H1 (cell line): ENCODE measurements around the gene LRRK1. TPM values are rescaled to one million over a fixed set of nuclear protein-coding genes. Genes with fewer than 3 reads are reported as not detected.

ENCODE experiments used
- CTCF ChIA-PET: fragments of 300-600 bp; sonication (Branson Sonifier 250); formaldehyde crosslinking; loops from one replicate; lab custom pipeline; 2021; ENCODE audit not compliant: partially characterized antibody; lab: Charles Lee
- POLR2A ChIA-PET: fragments of 300-600 bp; sonication (Branson Sonifier 250); formaldehyde crosslinking; loops from one replicate; lab custom pipeline; 2021; ENCODE audit warnings: inconsistent platforms; ENCODE audit not compliant: partially characterized antibody; lab: Charles Lee
- DNase-seq, 2 experiments: peaks; one replicate each; pipeline versions ENCODE4 v3.0.0 to v3.0.0-alpha.2; 2010 to 2022; ENCODE audit warnings: low spot score in 2 of 2, low read depth in 1 of 2, mixed read lengths in 1 of 2
- FAIRE-seq: peaks from 2 replicates; lab custom pipeline; 2011; peaks lifted over from hg19 to GRCh38; lab: Jason Lieb, UNC
- H2AFZ ChIP-seq: 2 replicates; pipeline ENCODE4 v1.8.1; 2012; ENCODE audit warnings: low read length, inconsistent platforms
- H2AK5ac ChIP-seq: 2 replicates; pipeline ENCODE4 v1.6.1; 2013; ENCODE audit warnings: low read depth, low read length
- H2BK120ac ChIP-seq: replicated peaks from 2 replicates; pipeline ENCODE3; 2013; ENCODE audit warnings: low read depth, low read length, inconsistent platforms
- H2BK12ac ChIP-seq: 2 replicates; pipeline ENCODE4 v1.6.1; 2013; ENCODE audit warnings: low read depth, low read length
- H2BK15ac ChIP-seq: 2 replicates; pipeline ENCODE4 v1.6.1; 2013; ENCODE audit warnings: low read length
- H2BK20ac ChIP-seq: 2 replicates; pipeline ENCODE4 v1.6.1; 2013; ENCODE audit warnings: low read length
- H2BK5ac ChIP-seq: 2 replicates; pipeline ENCODE4 v1.6.1; 2013; ENCODE audit warnings: low read depth, low read length
- H3K14ac ChIP-seq: 2 replicates; pipeline ENCODE4 v1.6.1; 2013; ENCODE audit warnings: inconsistent platforms; ENCODE audit not compliant: insufficient read length
- H3K18ac ChIP-seq: 2 replicates; pipeline ENCODE4 v1.6.1; 2013; ENCODE audit warnings: low read length; ENCODE audit errors: extremely low read depth
- H3K23ac ChIP-seq: 2 replicates; pipeline ENCODE4 v1.6.1; 2013; ENCODE audit warnings: inconsistent platforms; ENCODE audit not compliant: insufficient read length
- H3K23me2 ChIP-seq: 2 replicates; pipeline ENCODE4 v1.6.1; 2013; ENCODE audit warnings: low read depth, low read length
- H3K27ac ChIP-seq: 2 replicates; pipeline ENCODE4 v1.6.1; 2011; ENCODE audit warnings: low read depth, low read length, inconsistent platforms
- H3K27me3 ChIP-seq, 4 experiments: replicated peaks in 1 of 4; 1 replicate in 1 of 4; 2 replicates in 3 of 4; pipeline versions ENCODE4 v1.6.1 to v1.8.1; 2011 to 2013; ENCODE audit warnings: low read length in 3 of 4, mild to moderate bottlenecking in 3 of 4, inconsistent platforms in 2 of 4, mixed read lengths in 2 of 4, moderate library complexity in 1 of 4; ENCODE audit not compliant: control insufficient read depth in 3 of 4, insufficient read depth in 3 of 4; ENCODE audit errors: extremely low read depth in 1 of 4
- H3K36me3 ChIP-seq, 4 experiments: 2 replicates each; pipeline versions ENCODE4 v1.6.1 to v1.8.1; 2011 to 2013; ENCODE audit warnings: mild to moderate bottlenecking in 4 of 4, low read length in 3 of 4, moderate library complexity in 2 of 4, control low read depth in 1 of 4, inconsistent platforms in 1 of 4; ENCODE audit not compliant: insufficient read depth in 4 of 4, control insufficient read depth in 2 of 4
- H3K4ac ChIP-seq: replicated peaks from 2 replicates; pipeline ENCODE3; 2013; ENCODE audit warnings: low read length, low read depth, mixed read lengths, inconsistent platforms; ENCODE audit not compliant: insufficient read length
- H3K4me1 ChIP-seq, 4 experiments: replicated peaks in 1 of 4; 1 replicate in 1 of 4; 2 replicates in 3 of 4; pipeline versions ENCODE4 v1.6.1 to v1.8.1; 2011 to 2013; ENCODE audit warnings: low read length in 3 of 4, inconsistent platforms in 2 of 4, mixed read lengths in 1 of 4; ENCODE audit not compliant: insufficient read depth in 4 of 4, control insufficient read depth in 3 of 4
- H3K4me2 ChIP-seq, 2 experiments: 2 replicates each; pipeline versions ENCODE4 v1.6.1 to v1.8.1; 2011 to 2013; ENCODE audit warnings: low read depth in 2 of 2, low read length in 2 of 2, control low read depth in 1 of 2, inconsistent platforms in 1 of 2, mild to moderate bottlenecking in 1 of 2; ENCODE audit not compliant: insufficient read depth in 1 of 2
- H3K4me3 ChIP-seq, 4 experiments: fragments of 200-600, 300-600 bp in 1 of 4; sonication (generic), shearing (Covaris generic), sonication (Bioruptor Twin) in 1 of 4; 2 replicates each; pipeline versions ENCODE4 v1.5.1 to v1.8.1; 2011 to 2016; ENCODE audit warnings: low read length in 4 of 4, low read depth in 3 of 4, control low read depth in 2 of 4, inconsistent platforms in 2 of 4, mild to moderate bottlenecking in 2 of 4, mixed read lengths in 1 of 4, moderate library complexity in 1 of 4; ENCODE audit not compliant: insufficient read depth in 2 of 4; ENCODE audit errors: extremely low read depth in 1 of 4
- H3K56ac ChIP-seq: replicated peaks from 2 replicates; pipeline ENCODE3; 2013; ENCODE audit warnings: low read depth, mild to moderate bottlenecking, mixed read lengths, low read length, inconsistent platforms; ENCODE audit not compliant: insufficient read length
- H3K79me1 ChIP-seq: 2 replicates; pipeline ENCODE4 v1.6.1; 2013; ENCODE audit warnings: low read depth, low read length, control low read depth
- H3K79me2 ChIP-seq, 2 experiments: 2 replicates each; pipeline versions ENCODE4 v1.6.1 to v1.8.1; 2012 to 2013; ENCODE audit warnings: low read length in 2 of 2, mild to moderate bottlenecking in 2 of 2, inconsistent platforms in 1 of 2; ENCODE audit not compliant: insufficient read depth in 2 of 2, control insufficient read depth in 1 of 2
- H3K9ac ChIP-seq, 4 experiments: replicated peaks in 1 of 4; 1 replicate in 1 of 4; 2 replicates in 3 of 4; pipeline versions ENCODE4 v1.6.1 to v1.8.1; 2011 to 2013; ENCODE audit warnings: low read depth in 3 of 4, low read length in 3 of 4, control low read depth in 2 of 4, mild to moderate bottlenecking in 2 of 4, moderate library complexity in 2 of 4, inconsistent platforms in 1 of 4; ENCODE audit errors: extremely low read depth in 1 of 4
- H3K9me3 ChIP-seq, 2 experiments: 2 replicates each; pipeline versions ENCODE4 v1.6.1 to v1.8.1; 2012 to 2013; ENCODE audit warnings: mild to moderate bottlenecking in 2 of 2, moderate library complexity in 2 of 2, control low read depth in 1 of 2, inconsistent platforms in 1 of 2, low read depth in 1 of 2, low read length in 1 of 2, mixed read lengths in 1 of 2; ENCODE audit not compliant: insufficient read depth in 2 of 2
- H4K20me1 ChIP-seq, 2 experiments: replicated peaks in 1 of 2; 2 replicates each; pipeline versions ENCODE3 to v1.8.1; 2011 to 2013; ENCODE audit warnings: inconsistent platforms in 2 of 2, low read length in 2 of 2, mild to moderate bottlenecking in 1 of 2; ENCODE audit not compliant: insufficient read depth in 2 of 2, control insufficient read depth in 1 of 2
- H4K5ac ChIP-seq: 2 replicates; pipeline ENCODE4 v1.6.1; 2013; ENCODE audit warnings: low read length, low read depth, mixed read lengths, inconsistent platforms; ENCODE audit not compliant: insufficient read length
- H4K8ac ChIP-seq: 2 replicates; pipeline ENCODE4 v1.8.0; 2013; ENCODE audit warnings: mild to moderate bottlenecking, moderate library complexity, low read length, inconsistent platforms; ENCODE audit not compliant: insufficient read depth; ENCODE audit errors: extremely low read depth
- H4K91ac ChIP-seq: replicated peaks from 2 replicates; pipeline ENCODE3; 2013; ENCODE audit warnings: low read length, mixed read lengths, inconsistent platforms; ENCODE audit not compliant: insufficient read length
- RAD21 ChIP-seq, 2 experiments: IDR thresholded peaks in 1 of 2; conservative IDR thresholded peaks in 1 of 2; 2 replicates each; pipeline ENCODE4 v1.6.1; 2011; ENCODE audit warnings: low read depth in 2 of 2, low read length in 2 of 2, improper control_type of control experiment in 1 of 2, inconsistent platforms in 1 of 2, mild to moderate bottlenecking in 1 of 2, moderate library complexity in 1 of 2
- RNF2 ChIP-seq: fragments of 200-900, 300-1000 bp; sonication (generic); IDR thresholded peaks from 2 replicates; pipeline ENCODE4 v1.7.1; 2016; ENCODE audit warnings: borderline replicate concordance, low read depth, mild to moderate bottlenecking, antibody characterized with exemption, low read length; ENCODE audit not compliant: poor library complexity, severe bottlenecking; ENCODE audit errors: missing control alignments
- RXRA ChIP-seq: IDR thresholded peaks from 2 replicates; pipeline ENCODE4 v1.6.1; 2011; ENCODE audit warnings: low read depth, mild to moderate bottlenecking, low read length, moderate library complexity; ENCODE audit not compliant: insufficient read depth
- WGBS, 2 experiments: shearing (Covaris generic) in 1 of 2; methylation state at CpG; one replicate each; pipeline versions ENCODE4 v1.1.6 to v1.1.7; 2013 to 2015; ENCODE audit warnings: low lambda C conversion rate in 2 of 2, mixed read lengths in 2 of 2, inconsistent platforms in 1 of 2, low coverage in 1 of 2, missing lambda C conversion rate in 1 of 2; ENCODE audit not compliant: insufficient replicate concordance in 2 of 2, insufficient coverage in 1 of 2, insufficient read length in 1 of 2; ENCODE audit errors: extremely low coverage in 1 of 2, missing lambda C conversion rate in 1 of 2; 5-methylcytosine and 5-hydroxymethylcytosine counted together
- polyA plus RNA-seq, 7 experiments: library from polyadenylated mRNA; depleted of rRNA in 3 of 7; stranded (reverse) in 5 of 7; unstranded in 2 of 7; fragments of >200 nt in 5 of 7; fragments of 200-250 nt in 2 of 7; gene quantifications; 1 replicate in 5 of 7; 2 replicates in 1 of 7; 4 replicates in 1 of 7; pipeline versions ENCODE4 v1.2.1 to v1.2.3, GENCODE V29; 2011 to 2013; ENCODE audit warnings: missing spikeins in 2 of 7, mixed read lengths in 2 of 7
- total RNA-seq: library from RNA; stranded (reverse); fragmentation: NEBNext Ultra II Directional; extraction: Animal tissue kit (Norgen Biotek cat#: 25700); gene quantifications from 2 replicates; pipeline ENCODE4 v1.2.1, GENCODE V29; 2021
- TF ChIP-seq, protein P1 (sequence below): IDR thresholded peaks from 2 replicates; pipeline ENCODE4 v1.6.1; 2011; ENCODE audit warnings: low read length, improper control_type of control experiment
- TF ChIP-seq, protein P2 (sequence below), 3 experiments: IDR thresholded peaks; 1 replicate in 2 of 3; 2 replicates in 1 of 3; pipeline versions ENCODE4 v1.5.1 to v1.6.1; 2011; ENCODE audit warnings: low read length in 3 of 3, mild to moderate bottlenecking in 3 of 3, inconsistent platforms in 2 of 3, low read depth in 1 of 3, moderate library complexity in 1 of 3; ENCODE audit not compliant: insufficient read depth in 1 of 3; ENCODE audit errors: control extremely low read depth in 1 of 3

LRRK1 gene
- total and polyA plus RNA-seq, 2 of the 8 experiments (the other 6 are each of a cell fraction or from before 2014, with no cell fraction given): 1.2 to 3.6 TPM

- Histone ChIP-seq H4K5ac (no peak overlapping the region), H3K79me1 (no peaks in the 10 kb centered on the region), H4K20me1 (no peaks in the 10 kb centered on the region), H2BK20ac (peak overlapping the region; percentile 97; the same call in 1 of the 2 replicates), H2BK12ac (peak overlapping the region; percentile 31; the same call in 1 of the 2 replicates), H3K27ac (no peak overlapping the region), H3K23ac (no peak overlapping the region), H3K9ac (no peak overlapping the region), H4K91ac (peak overlapping the region; percentile 50), H3K4me2 (no peak overlapping the region), H2BK5ac (peak overlapping the region; percentile 91; the same call in 1 of the 2 replicates), H3K18ac (no peak overlapping the region), H3K23me2 (no peaks in the 10 kb centered on the region; the same call in 1 of the 2 replicates), H2AK5ac (0 out of 2 replicates have a peak overlapping the region, but pooled peaks have one; percentile 46), H2BK15ac (no peak overlapping the region; the same call in 1 of the 2 replicates), H3K79me2 (no peaks in the 10 kb centered on the region), H3K9me3 (no peaks in the 10 kb centered on the region), H4K8ac (no peak overlapping the region), H2AFZ (no peak overlapping the region), H3K56ac (no peak overlapping the region), H3K14ac (no peak overlapping the region), H3K4me1 (peaks cover 0 to 9% (median 2%) of the 10 kb centered on the region in 4 experiments; a peak in 5 of 7 replicates), H3K4me3 (no peak overlapping the region), H3K4ac (peak overlapping the region; percentile 3), H3K36me3 (no peaks in the 10 kb centered on the region), H3K27me3 (no peaks in the 10 kb centered on the region), H2BK120ac (peak overlapping the region; percentile 31)
- FAIRE-seq (peak; percentile 19), DNase-seq (peak in 1 of 2 experiments; percentile 55)
- TF ChIP-seq RXRA (no peak), RNF2 (no peak), RAD21 (IDR thresholded peaks at IDR 0.05 in 1 of 2, conservative IDR thresholded peaks at IDR 0.05 in 1 of 2; ENCODE audit: low read depth in 2 of 2, low read length in 2 of 2) (peak; percentile 28 to 55)
- TF ChIP-seq, protein P1, sequence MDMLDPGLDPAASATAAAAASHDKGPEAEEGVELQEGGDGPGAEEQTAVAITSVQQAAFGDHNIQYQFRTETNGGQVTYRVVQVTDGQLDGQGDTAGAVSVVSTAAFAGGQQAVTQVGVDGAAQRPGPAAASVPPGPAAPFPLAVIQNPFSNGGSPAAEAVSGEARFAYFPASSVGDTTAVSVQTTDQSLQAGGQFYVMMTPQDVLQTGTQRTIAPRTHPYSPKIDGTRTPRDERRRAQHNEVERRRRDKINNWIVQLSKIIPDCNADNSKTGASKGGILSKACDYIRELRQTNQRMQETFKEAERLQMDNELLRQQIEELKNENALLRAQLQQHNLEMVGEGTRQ: no peak
- TF ChIP-seq, protein P2, sequence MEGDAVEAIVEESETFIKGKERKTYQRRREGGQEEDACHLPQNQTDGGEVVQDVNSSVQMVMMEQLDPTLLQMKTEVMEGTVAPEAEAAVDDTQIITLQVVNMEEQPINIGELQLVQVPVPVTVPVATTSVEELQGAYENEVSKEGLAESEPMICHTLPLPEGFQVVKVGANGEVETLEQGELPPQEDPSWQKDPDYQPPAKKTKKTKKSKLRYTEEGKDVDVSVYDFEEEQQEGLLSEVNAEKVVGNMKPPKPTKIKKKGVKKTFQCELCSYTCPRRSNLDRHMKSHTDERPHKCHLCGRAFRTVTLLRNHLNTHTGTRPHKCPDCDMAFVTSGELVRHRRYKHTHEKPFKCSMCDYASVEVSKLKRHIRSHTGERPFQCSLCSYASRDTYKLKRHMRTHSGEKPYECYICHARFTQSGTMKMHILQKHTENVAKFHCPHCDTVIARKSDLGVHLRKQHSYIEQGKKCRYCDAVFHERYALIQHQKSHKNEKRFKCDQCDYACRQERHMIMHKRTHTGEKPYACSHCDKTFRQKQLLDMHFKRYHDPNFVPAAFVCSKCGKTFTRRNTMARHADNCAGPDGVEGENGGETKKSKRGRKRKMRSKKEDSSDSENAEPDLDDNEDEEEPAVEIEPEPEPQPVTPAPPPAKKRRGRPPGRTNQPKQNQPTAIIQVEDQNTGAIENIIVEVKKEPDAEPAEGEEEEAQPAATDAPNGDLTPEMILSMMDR (IDR thresholded peaks at IDR 0.05; ENCODE audit: control extremely low read depth in 1 of 3, insufficient read depth in 1 of 3, low read depth in 1 of 3, low read length in 3 of 3): peak; percentile 59 to 73 (median 73)
- CTCF ChIA-PET: interaction anchor here (0.6 to 11.6 kb wide), 49 partner anchors 8 to 573 kb away, joined by 3 to 216 read pairs (median 5); partner anchors contain the start of gene CHSY1
- POLR2A ChIA-PET: interaction anchor here (0.9 kb wide), 1 partner anchor 11 kb away, joined by 3 read pairs; no protein-coding TSS in a partner anchor
- WGBS, 2 experiments: 74% methylated on average over 18 of the region's 18 CpGs; no CpG with 5 or more reads in 1 of the 2 experiments
Observed at GRCh38 chr15:101017093-101017754, 98.1 kb downstream of the LRRK1 start.
